GM12878 (cell line): Measurements from ENCODE around the gene SLFN13. TPM values are rescaled to one million over a fixed set of nuclear protein-coding genes. Genes with fewer than 3 reads are reported as not detected.

Experiments used
- ATAC-seq: fragments of 200-7000 bp; cut with Tn5 transposase; 3 replicates; pipeline ENCODE4 v1.9.1; 2020; ENCODE audit warnings: mild to moderate bottlenecking, moderate library complexity
- BruUV-seq: library from RNA; stranded (reverse); fragments of 400-500 nt; replicated peaks from 2 replicates; lab custom pipeline; 2021; lab: Mats Ljungman, UMichigan
- CTCF ChIA-PET: fragments of 300-600 bp; sonication (Branson Sonifier 250); formaldehyde crosslinking; extraction: SDS; loops from one replicate; lab custom pipeline; 2021; ENCODE audit warnings: inconsistent platforms; lab: Yijun Ruan, JAX
- POLR2A ChIA-PET: fragments of 350-600 bp; formaldehyde crosslinking; extraction: SDS; loops from one replicate; lab custom pipeline; 2021; ENCODE audit warnings: inconsistent platforms; lab: Charles Lee
- RAD21 ChIA-PET: fragments of 300-600 bp; sonication (Branson Sonifier 250); formaldehyde crosslinking; loops from one replicate; lab custom pipeline; 2023; ENCODE audit warnings: antibody characterized with exemption; ENCODE audit not compliant: unreplicated experiment; lab: Charles Lee
- SMC1A ChIA-PET: fragments of 300-600 bp; sonication (Branson Sonifier 250); formaldehyde crosslinking; loops from one replicate; lab custom pipeline; 2023; ENCODE audit not compliant: unreplicated experiment, uncharacterized antibody; lab: Charles Lee
- DNase-seq: peaks from one replicate; pipeline ENCODE4 v3.0.0-alpha.2; 2011; ENCODE audit warnings: low read depth, low spot score
- FAIRE-seq: peaks from 3 replicates; lab custom pipeline; 2011; peaks lifted over from hg19 to GRCh38; lab: Jason Lieb, UNC
- H2AFZ ChIP-seq: 2 replicates; pipeline ENCODE4 v1.6.0; 2011; ENCODE audit warnings: low read depth, low read length, control low read depth; ENCODE audit not compliant: control insufficient read depth
- H3K27ac ChIP-seq: 2 replicates; pipeline ENCODE4 v1.5.1; 2011; ENCODE audit warnings: control low read depth; ENCODE audit not compliant: control insufficient read depth, insufficient read depth
- H3K27me3 ChIP-seq, 2 experiments: replicated peaks in 1 of 2; 2 replicates each; pipeline versions ENCODE4 v1.6.0 to v1.6.1; 2011; ENCODE audit warnings: low read length in 1 of 2; ENCODE audit not compliant: control insufficient read depth in 2 of 2, insufficient read depth in 2 of 2
- H3K36me3 ChIP-seq, 2 experiments: 2 replicates each; pipeline ENCODE4 v1.5.1; 2011; ENCODE audit warnings: low read length in 1 of 2; ENCODE audit not compliant: control insufficient read depth in 2 of 2, insufficient read depth in 2 of 2
- H3K4me1 ChIP-seq: 2 replicates; pipeline ENCODE4 v1.6.1; 2011; ENCODE audit warnings: mild to moderate bottlenecking, low read length, moderate library complexity, mixed read lengths; ENCODE audit not compliant: control insufficient read depth, insufficient read depth
- H3K4me2 ChIP-seq: 2 replicates; pipeline ENCODE4 v1.6.0; 2011; ENCODE audit warnings: control low read depth; ENCODE audit not compliant: control insufficient read depth, insufficient read depth
- H3K4me3 ChIP-seq: fragments of 200-600 bp; sonication (generic); 2 replicates; pipeline ENCODE4 v1.5.1; 2016
- H3K79me2 ChIP-seq: 2 replicates; pipeline ENCODE4 v1.6.0; 2011; ENCODE audit warnings: low read length; ENCODE audit not compliant: control insufficient read depth, insufficient read depth
- H3K9ac ChIP-seq: 2 replicates; pipeline ENCODE4 v1.8.0; 2011; ENCODE audit warnings: low read length, control low read depth, mixed read lengths; ENCODE audit not compliant: control insufficient read depth, insufficient read depth
- H3K9me3 ChIP-seq: replicated peaks from 3 replicates; pipeline ENCODE4 v1.5.1; 2011; ENCODE audit warnings: mild to moderate bottlenecking, low read length; ENCODE audit not compliant: control insufficient read depth, insufficient read depth
- H4K20me1 ChIP-seq: 2 replicates; pipeline ENCODE4 v1.6.0; 2011; ENCODE audit not compliant: control insufficient read depth, insufficient read depth
- NKRF ChIP-seq: fragments of 450-650 bp; conservative IDR thresholded peaks from 2 replicates; pipeline ENCODE4 v1.6.1; 2017; ENCODE audit warnings: mild to moderate bottlenecking, moderate library complexity
- NR2C1 ChIP-seq: fragments of 450-650 bp; IDR thresholded peaks from 2 replicates; pipeline ENCODE4 v1.6.1; 2017; ENCODE audit warnings: antibody characterized with exemption, mild to moderate bottlenecking, moderate library complexity
- REST ChIP-seq: IDR thresholded peaks from 2 replicates; pipeline ENCODE4 v1.6.1; 2012; ENCODE audit warnings: mild to moderate bottlenecking, low read depth, low read length
- SMAD5 ChIP-seq: IDR thresholded peaks from 2 replicates; pipeline ENCODE4 v1.6.1; 2016; ENCODE audit warnings: antibody characterized with exemption, low read depth
- SPI1 ChIP-seq: IDR thresholded peaks from 2 replicates; pipeline ENCODE4 v1.6.1; 2011; ENCODE audit warnings: low read depth, mild to moderate bottlenecking, low read length, moderate library complexity, borderline replicate concordance; ENCODE audit not compliant: insufficient read depth
- TBL1XR1 ChIP-seq: IDR thresholded peaks from 2 replicates; pipeline ENCODE4 v1.6.1; 2012; ENCODE audit warnings: low read depth, low read length, improper control_type of control experiment
- ZBTB40 ChIP-seq: fragments of 450-650 bp; IDR thresholded peaks from 2 replicates; pipeline ENCODE4 v1.6.1; 2016; ENCODE audit warnings: mild to moderate bottlenecking, moderate library complexity, borderline replicate concordance
- ZNF622 ChIP-seq: fragments of 450-650 bp; IDR thresholded peaks from 2 replicates; pipeline ENCODE4 v1.6.1; 2017; ENCODE audit warnings: mild to moderate bottlenecking, inconsistent platforms
- WGBS: methylation state at CpG from one replicate; pipeline ENCODE4 v1.1.6; 2016; ENCODE audit warnings: low lambda C conversion rate; ENCODE audit not compliant: insufficient replicate concordance, insufficient coverage; ENCODE audit errors: missing lambda C conversion rate; 5-methylcytosine and 5-hydroxymethylcytosine counted together
- in situ Hi-C: fragments of 300-500 bp; cut with MboI; formaldehyde crosslinking; loops from 9 replicates; pipeline ENCODE4 v1.14.3; 2018; ENCODE audit warnings: mixed read lengths
- intact Hi-C: fragments of 100-400 bp; cut with micrococcal nuclease; formaldehyde crosslinking; loops from one replicate; pipeline ENCODE4 v1.14.2; 2022; ENCODE audit not compliant: unreplicated experiment
- polyA plus RNA-seq, 11 experiments: library from polyadenylated mRNA; depleted of rRNA in 4 of 11; unstranded in 6 of 11; stranded (reverse) in 5 of 11; fragments of >200 nt; fragmentation: Nextera tagmentation in 4 of 11; fragmentation: Illumina TruSeq in 1 of 11; extraction: Ambion mirVana in 4 of 11; extraction: Trizol in 1 of 11; gene quantifications; 1 replicate in 1 of 11; 2 replicates in 10 of 11; pipeline versions ENCODE4 v1.2.1 to v1.2.3, GENCODE V29; 2011 to 2016; ENCODE audit warnings: inconsistent platforms in 2 of 11, missing spikeins in 2 of 11, low read depth in 1 of 11
- total RNA-seq, 4 experiments: library from RNA; depleted of rRNA in 3 of 4; stranded (reverse); fragments of >200 nt in 3 of 4; fragmentation: Illumina TruSeq in 1 of 4; extraction: Trizol in 1 of 4; gene quantifications; 2 replicates each; pipeline versions ENCODE4 v1.2.1 to v1.2.3, GENCODE V29; 2013 to 2021

The SLFN13 gene
- total and polyA plus RNA-seq, 10 of the 15 experiments (the other 5 are each of a cell fraction or from before 2014, with no cell fraction given), result 12.4 to 82.4 (median 61.9) TPM

GRCh38 chr17:35477248-35477647 is 28.7 kb upstream of the SLFN13 start (continued):
- TF ChIP-seq ZBTB40 (no peak), SPI1 (no peak)

- in situ Hi-C loops, result no loop called here
- no peak overlapping the region for H2AFZ ChIP-seq
- H3K4me2 ChIP-seq, result no peak overlapping the region
- no peak for DNase-seq
- no peaks in the 10 kb centered on the region for H3K4me1 ChIP-seq
- H3K36me3 ChIP-seq, result no peaks in the 10 kb centered on the region; a peak in 1 of 4 replicates
- no peak overlapping the region for H3K4me3 ChIP-seq
- H3K9me3 ChIP-seq, result no peaks in the 10 kb centered on the region; the same call in 2 of the 3 replicates
- ChIA-PET RAD21 (no interaction called here), POLR2A (no interaction called here), CTCF (no interaction called here), SMC1A (no interaction called here)
- H4K20me1 ChIP-seq, result no peaks in the 10 kb centered on the region
- no peak for FAIRE-seq
- no peak overlapping the region for H3K27ac ChIP-seq
- H3K27me3 ChIP-seq, result no peaks in the 10 kb centered on the region
- H3K79me2 ChIP-seq, result no peaks in the 10 kb centered on the region
- no peak overlapping the region for H3K9ac ChIP-seq
- intact Hi-C loops, result no loop called here
- WGBS, result 47% methylated on average over 2 of the region's 2 CpGs
- no TSS peak for BruUV-seq
- ATAC-seq, result no peak
- TF ChIP-seq ZNF622 (no peak), NR2C1 (no peak), SMAD5 (no peak), NKRF (no peak), TBL1XR1 (no peak), REST (no peak)
Measured at GRCh38 chr17:35476283-35476820, 27.8 kb upstream of the SLFN13 start.
